Cardiac fibroblast (primary cell): ENCODE results near the gene FBXW11.

Source experiments
- DNase-seq, 2 donors: peaks; one replicate each; pipeline versions ENCODE4 v3.0.0 to v3.0.0-alpha.2; 2010; ENCODE audit warnings: low read depth in 2 of 2
- H3K4me3 ChIP-seq, 2 donors: replicated peaks in 1 of 2; 1 replicate in 1 of 2; 2 replicates in 1 of 2; pipeline ENCODE4 v1.5.1; 2011; ENCODE audit warnings: low read depth in 2 of 2, low read length in 2 of 2, mild to moderate bottlenecking in 2 of 2, moderate library complexity in 1 of 2
- TF ChIP-seq, protein P1 (sequence below): IDR thresholded peaks from one replicate; pipeline ENCODE4 v1.5.1; 2011; ENCODE audit warnings: low read depth, mild to moderate bottlenecking, low read length, inconsistent platforms

FBXW11 gene

DNA sequence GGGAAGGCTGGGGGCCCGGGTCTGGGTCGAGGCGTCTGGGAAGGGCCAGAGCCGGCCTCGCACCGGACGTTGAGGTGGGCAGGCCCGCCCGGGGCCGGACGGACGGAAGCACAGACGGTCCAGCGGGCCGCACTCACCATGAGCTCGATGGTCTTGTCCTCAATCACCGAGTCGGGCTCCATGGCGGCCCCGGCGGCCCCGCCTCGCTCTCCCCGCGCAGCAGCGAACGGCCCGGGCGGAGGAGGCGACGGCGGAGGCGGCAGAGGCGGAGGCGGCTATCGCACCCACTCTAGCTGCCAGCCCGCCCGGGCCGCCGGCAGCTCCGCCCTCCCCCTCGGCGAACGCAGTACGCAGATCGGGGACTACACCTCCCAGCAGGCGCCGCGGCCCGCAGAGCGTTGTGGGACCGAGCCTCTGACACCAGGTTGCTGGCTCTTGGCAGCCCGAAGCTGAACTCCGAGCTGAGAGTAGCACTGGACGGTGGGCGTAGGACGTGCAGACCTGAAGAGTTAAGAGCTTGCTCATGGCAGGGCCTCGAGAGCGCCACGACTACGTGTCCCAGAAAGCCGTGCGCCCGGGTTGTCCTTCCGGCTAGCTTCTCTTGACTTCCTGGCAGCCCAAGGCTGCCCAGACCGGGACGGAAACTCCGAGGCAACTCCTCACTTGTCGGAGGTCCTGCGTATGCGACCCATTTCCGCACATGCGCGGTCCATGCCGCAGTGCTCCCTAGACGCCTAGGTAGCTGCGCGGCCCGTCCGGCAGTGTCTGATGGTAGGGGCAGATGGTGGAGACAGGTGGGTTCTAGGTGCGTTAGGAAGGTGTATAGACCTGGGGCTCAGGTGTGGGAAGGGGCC is at the start of gene FBXW11:
TSS of gene FBXW11 (minus strand) at position 318 of the 854 bp plus-strand sequence. CDS start at position 182, 136 bp downstream.
- peak; percentile 97 for DNase-seq
- H3K4me3 ChIP-seq = peak within 1 kb of the TSS; percentile 73 to 91
- TF ChIP-seq, protein P1, sequence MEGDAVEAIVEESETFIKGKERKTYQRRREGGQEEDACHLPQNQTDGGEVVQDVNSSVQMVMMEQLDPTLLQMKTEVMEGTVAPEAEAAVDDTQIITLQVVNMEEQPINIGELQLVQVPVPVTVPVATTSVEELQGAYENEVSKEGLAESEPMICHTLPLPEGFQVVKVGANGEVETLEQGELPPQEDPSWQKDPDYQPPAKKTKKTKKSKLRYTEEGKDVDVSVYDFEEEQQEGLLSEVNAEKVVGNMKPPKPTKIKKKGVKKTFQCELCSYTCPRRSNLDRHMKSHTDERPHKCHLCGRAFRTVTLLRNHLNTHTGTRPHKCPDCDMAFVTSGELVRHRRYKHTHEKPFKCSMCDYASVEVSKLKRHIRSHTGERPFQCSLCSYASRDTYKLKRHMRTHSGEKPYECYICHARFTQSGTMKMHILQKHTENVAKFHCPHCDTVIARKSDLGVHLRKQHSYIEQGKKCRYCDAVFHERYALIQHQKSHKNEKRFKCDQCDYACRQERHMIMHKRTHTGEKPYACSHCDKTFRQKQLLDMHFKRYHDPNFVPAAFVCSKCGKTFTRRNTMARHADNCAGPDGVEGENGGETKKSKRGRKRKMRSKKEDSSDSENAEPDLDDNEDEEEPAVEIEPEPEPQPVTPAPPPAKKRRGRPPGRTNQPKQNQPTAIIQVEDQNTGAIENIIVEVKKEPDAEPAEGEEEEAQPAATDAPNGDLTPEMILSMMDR = no peak

DNA sequence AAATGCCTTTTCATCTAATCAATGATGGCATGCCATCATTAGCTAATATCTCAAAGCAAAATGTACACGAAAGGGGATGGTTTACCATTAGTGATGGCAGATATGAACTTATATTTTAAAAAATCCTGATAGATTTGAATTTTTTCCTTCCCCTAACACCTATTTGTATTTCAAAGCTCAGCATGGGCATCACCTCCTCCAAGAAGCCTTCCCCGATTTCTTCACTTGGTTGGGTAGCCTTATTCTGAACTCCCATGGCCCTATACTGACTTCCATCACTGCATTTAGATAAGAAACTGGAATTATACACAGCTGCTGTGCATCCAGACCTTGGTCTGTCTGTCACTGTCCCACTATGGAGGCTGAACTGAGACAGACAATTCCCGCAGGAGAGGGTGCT is 49.6 kb upstream of the FBXW11 start:
- TF ChIP-seq, protein P1 = no peak
- no peak for DNase-seq
- H3K4me3 ChIP-seq = no peak overlapping the region

DNA sequence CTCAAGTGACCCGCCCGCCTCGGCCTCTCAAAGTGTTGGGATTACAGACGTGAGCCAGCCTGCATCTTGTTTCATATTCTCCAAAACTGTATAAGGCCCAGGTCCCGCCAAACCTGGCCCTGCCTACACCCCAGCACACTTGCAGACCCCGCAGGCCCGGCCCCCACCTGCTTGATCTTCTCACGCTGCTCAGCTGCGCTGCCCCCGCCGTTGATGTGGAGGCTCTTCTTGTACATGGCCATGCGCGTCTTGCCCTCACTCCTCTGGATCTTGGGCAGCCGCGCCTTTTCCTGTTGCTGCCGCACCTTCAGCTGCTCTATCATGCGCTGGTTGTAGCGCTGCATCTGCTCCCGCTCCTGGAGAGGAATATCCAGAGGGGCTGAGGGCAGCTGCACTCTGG is 49.0 kb upstream of the FBXW11 start:
- DNase-seq = no peak
- no peak overlapping the region for H3K4me3 ChIP-seq
- TF ChIP-seq, protein P1 = no peak

DNA sequence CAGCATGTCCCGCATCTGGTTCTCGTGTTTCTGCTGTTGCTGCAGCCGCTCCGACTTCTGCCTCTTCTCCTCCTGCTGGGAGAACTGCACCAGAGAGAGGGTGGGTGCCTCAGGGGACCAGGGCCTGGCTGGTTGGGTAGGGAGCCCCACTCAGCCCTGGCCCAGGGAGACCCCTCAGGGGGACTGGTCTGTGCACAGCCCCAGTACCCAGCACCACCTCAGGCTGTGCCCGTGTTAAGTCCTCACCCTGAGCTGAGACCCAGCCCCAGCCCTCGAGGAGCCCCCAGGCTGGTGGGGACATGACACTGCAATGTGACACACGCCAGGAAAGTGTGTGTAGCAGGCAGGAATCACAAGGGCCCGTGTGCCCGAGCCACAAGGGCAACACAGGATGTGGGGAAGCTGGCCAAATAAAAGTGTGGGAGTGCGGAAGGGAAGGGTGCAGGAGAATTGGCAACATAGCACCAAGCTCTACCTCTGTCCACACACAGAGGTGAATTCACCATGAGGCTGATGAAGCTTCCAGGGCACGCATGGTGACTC is 48.2 kb upstream of the FBXW11 start:
- no peak overlapping the region for H3K4me3 ChIP-seq
- TF ChIP-seq, protein P1 = no peak
- no peak for DNase-seq

DNA sequence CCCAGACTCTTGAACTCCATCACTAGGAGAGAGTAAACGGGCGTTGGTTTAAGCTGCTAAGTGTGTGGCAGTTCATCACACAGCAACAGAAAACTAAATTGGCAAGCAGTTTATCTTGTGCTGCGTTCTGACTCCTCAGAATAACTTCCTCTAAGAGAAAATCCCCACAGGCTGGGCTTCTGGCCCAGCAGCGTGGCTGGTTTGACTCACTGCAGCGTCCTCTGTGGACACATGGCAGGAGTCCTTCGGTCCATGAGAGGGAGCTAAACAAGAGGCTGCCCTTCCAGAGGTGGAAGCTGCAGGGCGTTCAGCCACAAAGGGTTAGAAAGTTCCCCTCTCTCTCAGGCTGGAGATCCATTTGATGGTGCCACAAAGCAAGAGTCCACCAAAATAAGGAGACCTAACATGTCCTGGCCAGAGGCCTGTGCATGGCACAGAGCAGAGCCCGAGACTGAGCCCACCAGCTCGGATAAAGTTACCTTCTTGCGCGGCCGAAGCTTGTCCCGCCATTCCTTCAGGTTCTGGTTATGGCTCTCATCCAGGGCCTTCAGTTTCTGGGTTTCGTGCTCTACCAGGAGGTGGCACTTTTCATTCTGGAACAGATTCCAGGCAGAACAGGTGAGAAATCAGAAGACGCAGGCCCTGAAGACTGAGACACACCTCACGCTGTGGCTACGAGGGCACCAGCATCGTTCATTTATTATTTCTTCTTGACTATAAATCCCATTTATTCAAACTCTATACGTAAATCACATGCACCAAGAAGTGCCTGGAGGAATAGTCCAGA is 46.2 kb upstream of the FBXW11 start:
- TF ChIP-seq, protein P1 = peak; percentile 49
- H3K4me3 ChIP-seq = no peak overlapping the region
- DNase-seq = peak; percentile 90 to 95

DNA sequence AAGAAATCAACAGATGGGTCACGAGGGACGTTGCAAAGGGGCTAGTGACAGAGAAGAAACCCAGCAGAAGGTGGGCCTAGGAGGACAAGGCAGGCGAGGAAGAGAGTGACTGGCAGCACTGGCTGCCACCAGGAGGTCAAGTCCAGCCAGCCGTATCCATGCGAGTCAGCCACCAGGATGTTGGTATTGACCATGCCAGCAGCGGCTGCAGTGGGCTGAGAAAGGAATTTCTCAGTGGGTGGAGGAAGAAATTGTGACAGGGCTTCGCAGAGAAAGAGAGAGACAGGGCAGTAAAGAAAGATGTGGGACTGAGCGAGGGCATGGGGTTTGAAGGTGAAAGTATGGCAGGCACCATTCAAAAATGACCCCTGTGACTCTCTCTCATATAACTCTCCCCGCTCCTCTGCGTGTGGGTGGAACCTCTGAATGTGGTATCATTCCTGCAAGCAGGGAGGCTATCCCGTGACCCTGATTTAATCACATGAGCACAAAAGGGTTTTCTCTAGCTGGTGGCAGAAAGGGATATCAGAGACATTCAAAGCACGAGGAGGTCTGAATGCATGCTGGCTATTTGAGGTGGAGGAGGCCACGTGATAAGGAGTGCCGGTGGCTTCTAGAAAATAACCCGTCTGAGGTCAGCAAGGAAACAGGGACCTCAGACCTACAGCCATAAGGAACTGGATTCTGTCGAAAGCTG is 45.4 kb upstream of the FBXW11 start:
- TF ChIP-seq, protein P1 = no peak
- no peak overlapping the region for H3K4me3 ChIP-seq
- peak in 1 of 2 donors; percentile 26 for DNase-seq
